Measurements from ENCODE around the gene TRIP6. TPM values are rescaled to one million over a fixed set of nuclear protein-coding genes. Genes with fewer than 3 reads are reported as not detected.

Gene TRIP6
- total RNA-seq, 3 donors from 2014 or later: 27.8 to 42.7 (median 30.0) TPM

GRCh38 chr7:100825751-100826513 lies 41.3 kb upstream of the TRIP6 start:
- TF ChIP-seq CTCF (IDR thresholded peaks at IDR 0.05): no peak
- H3K36me3 ChIP-seq (ENCODE audit: low read depth): peaks cover 4% of the 10 kb centered on the region
- H3K9me3 ChIP-seq: no peaks in the 10 kb centered on the region
- peak; percentile 56 for ATAC-seq
- intact Hi-C loops (cut with DNase I, micrococcal nuclease): no loop called here
- DNase-seq: peak in 2 of 3 donors; percentile 38 to 49
- H3K4me3 ChIP-seq: peak overlapping the region; percentile 42
- H3K4me1 ChIP-seq (ENCODE audit: low read depth): peaks cover 11% of the 10 kb centered on the region

GRCh38 chr7:100826514-100827329 lies 40.5 kb upstream of the TRIP6 start:
- Histone ChIP-seq H3K9me3 (no peaks in the 10 kb centered on the region), H3K36me3 (ENCODE audit: low read depth) (peaks cover 4% of the 10 kb centered on the region), H3K4me3 (peak overlapping the region; percentile 42), H3K4me1 (ENCODE audit: low read depth) (peaks cover 11% of the 10 kb centered on the region)
- intact Hi-C loops (cut with DNase I, micrococcal nuclease): no loop called here
- no peak for TF ChIP-seq CTCF (IDR thresholded peaks at IDR 0.05)
- ATAC-seq (peak; percentile 45), DNase-seq (peak; percentile 48 to 59 (median 55))

GRCh38 chr7:100827330-100828226 lies 39.6 kb upstream of the TRIP6 start, which contains the start of gene EPHB4:
TSS of gene EPHB4 (minus strand) at chr7:100827523. CDS start at chr7:100827030, 493 bp downstream.
- no peak for TF ChIP-seq CTCF (IDR thresholded peaks at IDR 0.05)
- peak; percentile 75 for ATAC-seq
- intact Hi-C loops (cut with DNase I, micrococcal nuclease): no loop called here
- no peaks in the 10 kb centered on the region for H3K9me3 ChIP-seq
- H3K4me1 ChIP-seq (ENCODE audit: low read depth): peaks cover 18% of the 10 kb centered on the region
- peak within 1 kb of the TSS; percentile 42 for H3K4me3 ChIP-seq
- H3K36me3 ChIP-seq (ENCODE audit: low read depth): no peaks in the 10 kb centered on the region
- DNase-seq: peak; percentile 79 to 85 (median 83)

GRCh38 chr7:100829150-100829716 lies 38.0 kb upstream of the TRIP6 start:
- TF ChIP-seq CTCF (IDR thresholded peaks at IDR 0.05): no peak
- intact Hi-C loops (cut with DNase I, micrococcal nuclease): no loop called here
- ATAC-seq (no peak), DNase-seq (peak in 2 of 3 donors; percentile 37 to 43)
- Histone ChIP-seq H3K36me3 (ENCODE audit: low read depth) (no peaks in the 10 kb centered on the region), H3K4me1 (ENCODE audit: low read depth) (peaks cover 18% of the 10 kb centered on the region), H3K4me3 (no peak overlapping the region), H3K9me3 (no peaks in the 10 kb centered on the region)

GRCh38 chr7:100830396-100830795 lies 36.8 kb upstream of the TRIP6 start:
- intact Hi-C loops (cut with DNase I, micrococcal nuclease): no loop called here
- peaks cover 13% of the 10 kb centered on the region for H3K4me1 ChIP-seq (ENCODE audit: low read depth)
- H3K4me3 ChIP-seq: no peak overlapping the region
- H3K36me3 ChIP-seq (ENCODE audit: low read depth): no peaks in the 10 kb centered on the region
- no peaks in the 10 kb centered on the region for H3K9me3 ChIP-seq
- TF ChIP-seq CTCF (IDR thresholded peaks at IDR 0.05): no peak
- ATAC-seq (no peak), DNase-seq (no peak)
